IMR-90 (cell line): ENCODE measurements around the gene PMPCA. TPM values are rescaled to one million over a fixed set of nuclear protein-coding genes. Genes with fewer than 3 reads are reported as not detected.

Experiments used
- ATAC-seq: fragments of 200-7000 bp; cut with Tn5 transposase; 2 replicates; pipeline ENCODE4 v1.9.1; 2020; ENCODE audit warnings: low read depth, mild to moderate bottlenecking, moderate library complexity
- BruUV-seq: library from RNA; stranded (reverse); fragments of 400-500 nt; replicated peaks from 2 replicates; lab custom pipeline; 2021; lab: Mats Ljungman, UMichigan
- CTCF ChIA-PET: fragments of 300-600 bp; formaldehyde crosslinking; extraction: SDS; loops from one replicate; lab custom pipeline; 2021; ENCODE audit warnings: antibody characterized with exemption; lab: Yijun Ruan, JAX
- POLR2A ChIA-PET: fragments of 300-600 bp; sonication (Branson Sonifier 250); formaldehyde crosslinking; loops from one replicate; lab custom pipeline; 2022; ENCODE audit warnings: antibody characterized with exemption; ENCODE audit not compliant: unreplicated experiment; lab: Charles Lee
- DNase-seq: peaks from one replicate; pipeline ENCODE4 v3.0.0; 2013
- H2AFZ ChIP-seq: replicated peaks from 2 replicates; pipeline ENCODE3; 2013; ENCODE audit warnings: low read length, mild to moderate bottlenecking; ENCODE audit not compliant: poor library complexity
- H2AK5ac ChIP-seq: 2 replicates; pipeline ENCODE4 v1.6.1; 2013; ENCODE audit warnings: low read depth, low read length, inconsistent platforms
- H2AK9ac ChIP-seq: replicated peaks from 2 replicates; pipeline ENCODE3; 2013; ENCODE audit warnings: mild to moderate bottlenecking, low read depth, low read length, moderate library complexity; ENCODE audit not compliant: poor library complexity
- H2BK120ac ChIP-seq: 2 replicates; pipeline ENCODE4 v1.6.1; 2013; ENCODE audit warnings: low read depth, low read length, inconsistent platforms
- H2BK15ac ChIP-seq: 3 replicates; pipeline ENCODE4 v1.6.1; 2013; ENCODE audit warnings: low read depth, low read length, inconsistent platforms
- H2BK20ac ChIP-seq: 2 replicates; pipeline ENCODE4 v1.6.1; 2013; ENCODE audit warnings: low read depth, mild to moderate bottlenecking, inconsistent platforms, low read length, moderate library complexity
- H2BK5ac ChIP-seq: 2 replicates; pipeline ENCODE4 v1.6.1; 2013; ENCODE audit warnings: mild to moderate bottlenecking, low read depth, low read length, inconsistent platforms; ENCODE audit not compliant: poor library complexity, severe bottlenecking
- H3K14ac ChIP-seq: replicated peaks from 2 replicates; pipeline ENCODE4 v1.6.1; 2013; ENCODE audit warnings: low read depth, low read length, inconsistent platforms
- H3K18ac ChIP-seq: 2 replicates; pipeline ENCODE4 v1.6.1; 2013; ENCODE audit warnings: low read depth, low read length, control low read depth
- H3K23ac ChIP-seq: 2 replicates; pipeline ENCODE4 v1.6.1; 2013; ENCODE audit warnings: low read depth, low read length, inconsistent platforms
- H3K27ac ChIP-seq: 2 replicates; pipeline ENCODE4 v1.5.1; 2013; ENCODE audit warnings: mild to moderate bottlenecking, control low read depth, low read length; ENCODE audit not compliant: insufficient read depth
- H3K27me3 ChIP-seq: 2 replicates; pipeline ENCODE4 v1.6.1; 2013; ENCODE audit warnings: low read length; ENCODE audit not compliant: control insufficient read depth, insufficient read depth
- H3K36me3 ChIP-seq: 2 replicates; pipeline ENCODE4 v1.6.1; 2013; ENCODE audit warnings: low read length, mixed read lengths; ENCODE audit not compliant: control insufficient read depth, insufficient read depth
- H3K4ac ChIP-seq: 2 replicates; pipeline ENCODE4 v1.6.1; 2013; ENCODE audit warnings: low read depth, low read length, inconsistent platforms
- H3K4me1 ChIP-seq: 2 replicates; pipeline ENCODE4 v1.6.1; 2013; ENCODE audit warnings: low read length, mixed read lengths; ENCODE audit not compliant: control insufficient read depth, insufficient read depth
- H3K4me2 ChIP-seq: 2 replicates; pipeline ENCODE4 v1.6.1; 2013; ENCODE audit warnings: low read depth, mild to moderate bottlenecking, control low read depth, low read length, moderate library complexity
- H3K4me3 ChIP-seq: 2 replicates; pipeline ENCODE4 v1.5.1; 2013; ENCODE audit warnings: low read depth, mild to moderate bottlenecking, control low read depth, low read length, moderate library complexity; ENCODE audit not compliant: insufficient read depth
- H3K56ac ChIP-seq: 2 replicates; pipeline ENCODE4 v1.6.1; 2013; ENCODE audit warnings: low read length, inconsistent platforms; ENCODE audit not compliant: insufficient read depth; ENCODE audit errors: extremely low read depth
- H3K79me1 ChIP-seq, 2 experiments: 2 replicates each; pipeline ENCODE4 v1.6.1; 2013; ENCODE audit warnings: low read length in 2 of 2, inconsistent platforms in 1 of 2, low read depth in 1 of 2
- H3K9ac ChIP-seq: 2 replicates; pipeline ENCODE4 v1.6.1; 2013; ENCODE audit warnings: low read depth, low read length, control low read depth
- H3K9me1 ChIP-seq: 2 replicates; pipeline ENCODE4 v1.6.1; 2013; ENCODE audit warnings: low read length, inconsistent platforms; ENCODE audit not compliant: insufficient read depth
- H3K9me3 ChIP-seq: 2 replicates; pipeline ENCODE4 v1.6.1; 2013; ENCODE audit warnings: low read length; ENCODE audit not compliant: control insufficient read depth, insufficient read depth
- H4K20me1 ChIP-seq: 2 replicates; pipeline ENCODE4 v1.6.1; 2013; ENCODE audit warnings: low read length, inconsistent platforms; ENCODE audit not compliant: insufficient read depth
- H4K5ac ChIP-seq: 2 replicates; pipeline ENCODE4 v1.6.1; 2013; ENCODE audit warnings: mild to moderate bottlenecking, low read depth, low read length, control low read depth
- H4K8ac ChIP-seq, 2 experiments: 2 replicates each; pipeline ENCODE4 v1.6.1; 2013; ENCODE audit warnings: low read depth in 2 of 2, low read length in 2 of 2, control low read depth in 1 of 2, inconsistent platforms in 1 of 2
- H4K91ac ChIP-seq: 2 replicates; pipeline ENCODE4 v1.6.1; 2013; ENCODE audit warnings: low read depth, low read length, inconsistent platforms; ENCODE audit not compliant: insufficient read depth
- CEBPB ChIP-seq: IDR thresholded peaks from 2 replicates; pipeline ENCODE4 v1.6.1; 2012; ENCODE audit warnings: low read depth, low read length, improper control_type of control experiment
- CTCF ChIP-seq: conservative IDR thresholded peaks from 2 replicates; pipeline ENCODE4 v1.5.1; 2012; ENCODE audit warnings: mild to moderate bottlenecking, low read depth, low read length, improper control_type of control experiment
- MXI1 ChIP-seq: IDR thresholded peaks from 2 replicates; pipeline ENCODE4 v1.6.1; 2012; ENCODE audit warnings: low read depth, mild to moderate bottlenecking, low read length, moderate library complexity, borderline replicate concordance
- SMC3 ChIP-seq: fragments of 150-350 bp; IDR thresholded peaks from 2 replicates; pipeline ENCODE4 v1.6.1; 2016; ENCODE audit warnings: low read depth, mild to moderate bottlenecking, antibody characterized with exemption, low read length, moderate library complexity
- WGBS, 2 experiments: methylation state at CpG; one replicate each; pipeline versions ENCODE4 v1.1.5 to v1.1.7; 2013; ENCODE audit warnings: missing lambda C conversion rate in 2 of 2; ENCODE audit not compliant: insufficient read length in 1 of 2; ENCODE audit errors: extremely low coverage in 2 of 2; 5-methylcytosine and 5-hydroxymethylcytosine counted together
- dilution Hi-C: fragments of 300-500 bp; cut with HindIII; formaldehyde crosslinking; loops from one replicate; pipeline ENCODE4 v1.14.3; 2018; ENCODE audit warnings: low sequenced_read_pairs; ENCODE audit not compliant: unreplicated experiment
- in situ Hi-C: fragments of 300-500 bp; cut with MboI; formaldehyde crosslinking; loops from 3 replicates; pipeline ENCODE4 v1.14.3; 2019; ENCODE audit warnings: low sequenced_read_pairs, inconsistent platforms, mixed read lengths
- intact Hi-C: fragments of 100-400 bp; cut with micrococcal nuclease; formaldehyde crosslinking; loops from 2 replicates; pipeline ENCODE4 v1.10.0; 2022
- polyA plus RNA-seq, 3 experiments: library from polyadenylated mRNA; depleted of rRNA; stranded (reverse); fragments of >200 nt; gene quantifications; 2 replicates each; pipeline ENCODE4 v1.2.3, GENCODE V29; 2012; ENCODE audit warnings: low replicate concordance in 1 of 3
- total RNA-seq: library from RNA; depleted of rRNA; stranded (reverse); fragments of >200 nt; gene quantifications from 2 replicates; pipeline ENCODE4 v1.2.3, GENCODE V29; 2012

PMPCA gene
- total and polyA plus RNA-seq, 2 of the 4 experiments (the other 2 are of a cell fraction), result 62.6 to 95.8 TPM

- Histone ChIP-seq H3K18ac (no peak overlapping the region), H2BK15ac (no peak overlapping the region), H3K23ac (no peak overlapping the region), H3K79me1 (peaks cover 0 to 23% of the 10 kb centered on the region in 2 experiments; a peak in 3 of 4 replicates), H3K4me1 (no peaks in the 10 kb centered on the region), H2BK5ac (no peak overlapping the region), H3K56ac (no peak overlapping the region), H2AFZ (no peak overlapping the region), H3K9ac (no peak overlapping the region), H2AK5ac (no peak overlapping the region), H4K8ac (no peak overlapping the region), H2AK9ac (no peak overlapping the region), H2BK120ac (no peak overlapping the region), H3K4me2 (no peak overlapping the region), H3K4ac (no peak overlapping the region), H2BK20ac (no peak overlapping the region), H3K9me3 (no peaks in the 10 kb centered on the region), H3K36me3 (peaks cover 77% of the 10 kb centered on the region), H3K4me3 (no peak overlapping the region), H4K20me1 (peaks cover 14% of the 10 kb centered on the region), H3K14ac (no peak overlapping the region), H4K91ac (no peak overlapping the region), H3K27ac (no peak overlapping the region), H4K5ac (no peak overlapping the region), H3K9me1 (no peaks in the 10 kb centered on the region), H3K27me3 (no peaks in the 10 kb centered on the region)
- TF ChIP-seq SMC3 (no peak), CEBPB (no peak), MXI1 (no peak), CTCF (no peak)
- ChIA-PET POLR2A (no interaction called here), CTCF (no interaction called here)
- ATAC-seq (no peak), DNase-seq (no peak)
- intact Hi-C loops, result no loop called here
- BruUV-seq, result no TSS peak
- 94% methylated on average over 17 of the region's 43 CpGs; no CpG with 5 or more reads in 1 of the 2 experiments for WGBS, 2 experiments
- dilution Hi-C loops, result no loop called here
- in situ Hi-C loops, result no loop called here
Measured at GRCh38 chr9:136455043-136456002, 44.9 kb downstream of the PMPCA start.
